Measurements from ENCODE around the gene HS2ST1.

Gene HS2ST1

DNA sequence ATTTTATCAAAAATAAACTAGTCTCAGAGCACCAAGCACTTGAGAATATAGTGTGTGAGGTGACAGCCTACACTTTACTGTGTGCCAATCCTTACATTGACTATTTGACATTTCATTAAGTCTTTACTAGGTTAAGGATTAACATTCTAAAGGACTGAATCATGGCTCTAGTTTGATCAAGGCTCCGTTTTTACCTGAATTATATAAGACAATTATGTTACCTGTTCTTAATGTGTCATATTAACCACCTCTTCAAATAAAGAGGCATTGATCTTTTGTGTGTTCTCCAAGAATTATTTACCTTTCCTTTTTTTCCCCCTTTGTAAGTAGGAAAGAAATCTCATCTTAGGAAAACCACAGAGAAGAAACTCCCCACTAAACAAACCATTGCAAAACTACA is 189.7 kb downstream of the HS2ST1 start:
- FAIRE-seq = no peak

DNA sequence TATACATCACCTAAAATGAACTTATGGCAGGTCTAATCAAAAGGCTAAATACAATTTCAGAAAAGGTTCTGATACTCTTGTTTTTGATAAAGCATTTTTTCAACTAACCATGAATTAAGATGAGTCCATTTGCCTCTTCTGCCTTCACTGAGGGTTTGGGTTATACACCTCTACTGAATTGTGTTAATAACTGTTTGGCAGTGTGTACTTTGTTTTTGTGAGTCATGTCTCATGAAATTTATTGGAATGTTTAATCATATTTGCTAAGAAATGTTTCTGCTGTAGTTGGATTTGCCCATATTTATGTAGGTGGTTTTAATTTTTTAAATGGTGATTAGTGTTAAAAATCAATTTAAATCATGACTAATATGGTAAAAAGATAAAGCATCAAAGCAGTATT is 190.5 kb downstream of the HS2ST1 start:
- DNase-seq (ENCODE audit: insufficient read length, low spot score) = no peak
- no peak for FAIRE-seq

More for the DNA sequence above, 189.7 kb downstream of the HS2ST1 start:
- no peak for DNase-seq (ENCODE audit: insufficient read length, low spot score)

DNA sequence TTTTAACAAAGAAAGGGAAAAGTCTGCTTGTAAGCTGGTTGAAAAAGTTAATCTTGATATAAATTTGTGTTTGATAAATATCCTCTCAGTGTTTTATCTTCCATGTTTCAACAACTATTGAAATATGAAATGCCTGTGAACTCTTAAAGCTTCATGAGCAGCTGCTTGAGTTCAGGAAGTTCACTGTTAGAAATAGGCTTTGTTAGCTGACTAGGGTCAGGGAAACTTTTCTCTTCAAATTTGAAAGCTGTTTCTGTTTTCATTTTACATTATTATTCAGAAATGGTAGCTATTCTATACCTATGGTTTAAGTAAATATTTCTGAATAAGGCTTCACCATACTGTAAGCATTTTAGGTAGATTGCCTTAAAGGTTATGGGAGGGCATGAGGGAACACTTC is 191.7 kb downstream of the HS2ST1 start:
- DNase-seq (ENCODE audit: insufficient read length, low spot score) (no peak), FAIRE-seq (no peak)

DNA sequence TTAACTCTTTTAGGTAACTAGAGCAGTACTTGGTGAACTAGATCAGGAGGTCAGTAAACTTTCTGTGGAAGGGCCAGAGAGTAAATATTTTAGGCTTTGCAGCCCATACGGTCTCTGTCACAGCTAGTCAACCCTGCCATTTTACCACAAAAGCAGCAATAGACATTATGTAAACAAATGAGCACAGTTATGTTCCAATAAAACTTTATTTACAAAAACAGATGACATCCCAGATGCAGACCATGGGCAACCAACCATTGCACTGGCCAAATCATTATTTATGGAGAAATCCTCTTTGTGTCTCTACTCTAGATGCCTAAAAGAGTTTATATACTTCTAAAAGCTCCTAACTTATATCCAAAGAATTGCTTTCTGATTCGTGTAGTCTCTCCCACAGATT is 192.4 kb downstream of the HS2ST1 start:
- DNase-seq (ENCODE audit: insufficient read length, low spot score) (no peak), FAIRE-seq (no peak)

DNA sequence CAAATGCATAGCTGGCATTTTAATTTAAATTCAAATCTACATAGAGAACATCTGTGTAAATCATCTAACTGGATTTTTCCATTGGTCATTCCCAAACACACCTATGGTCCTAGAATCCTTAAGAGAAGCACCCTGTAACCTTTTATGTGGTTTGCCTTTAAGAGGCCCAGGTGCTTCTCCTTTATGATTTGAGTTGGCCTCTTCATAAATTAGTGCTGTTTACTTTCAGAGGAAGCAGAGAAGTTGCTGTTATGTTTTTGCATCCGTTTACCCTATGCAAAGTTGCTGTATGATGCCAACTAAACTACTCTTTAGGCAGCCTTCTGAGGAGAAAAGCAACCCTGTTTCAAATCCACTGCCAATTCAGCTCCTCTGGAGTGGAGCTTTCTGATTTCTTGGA is 193.8 kb downstream of the HS2ST1 start:
- FAIRE-seq (no peak), DNase-seq (ENCODE audit: insufficient read length, low spot score) (no peak)

DNA sequence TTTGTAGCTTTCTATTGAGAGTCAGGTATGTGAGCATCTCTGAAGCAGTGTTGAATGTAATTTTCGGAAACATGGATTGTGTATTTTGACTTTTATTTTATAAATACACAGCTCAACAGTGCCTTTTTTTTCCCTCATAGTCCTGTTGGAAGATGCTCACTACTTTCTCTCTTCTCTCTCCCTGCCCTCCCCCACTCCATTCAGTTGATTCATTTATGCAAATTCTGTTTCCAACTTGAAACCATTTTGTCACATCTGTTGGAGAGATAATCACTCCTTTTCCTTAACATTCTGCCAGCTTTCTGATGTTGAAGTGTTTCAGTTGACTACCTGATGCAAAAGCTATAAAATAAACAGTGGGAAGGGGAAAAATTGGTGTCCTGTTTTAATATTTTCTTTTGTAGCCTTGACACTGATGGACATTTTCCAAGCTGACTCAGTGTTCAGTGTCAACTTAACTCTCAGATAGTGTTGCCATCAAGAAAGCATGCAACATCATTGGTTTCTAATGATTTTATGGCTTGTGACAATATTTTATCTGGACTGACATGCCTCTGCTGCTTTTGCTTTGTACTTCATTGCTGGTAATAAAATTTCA is 194.5 kb downstream of the HS2ST1 start:
- DNase-seq (ENCODE audit: insufficient read length, low spot score) = no peak
- no peak for FAIRE-seq

DNA sequence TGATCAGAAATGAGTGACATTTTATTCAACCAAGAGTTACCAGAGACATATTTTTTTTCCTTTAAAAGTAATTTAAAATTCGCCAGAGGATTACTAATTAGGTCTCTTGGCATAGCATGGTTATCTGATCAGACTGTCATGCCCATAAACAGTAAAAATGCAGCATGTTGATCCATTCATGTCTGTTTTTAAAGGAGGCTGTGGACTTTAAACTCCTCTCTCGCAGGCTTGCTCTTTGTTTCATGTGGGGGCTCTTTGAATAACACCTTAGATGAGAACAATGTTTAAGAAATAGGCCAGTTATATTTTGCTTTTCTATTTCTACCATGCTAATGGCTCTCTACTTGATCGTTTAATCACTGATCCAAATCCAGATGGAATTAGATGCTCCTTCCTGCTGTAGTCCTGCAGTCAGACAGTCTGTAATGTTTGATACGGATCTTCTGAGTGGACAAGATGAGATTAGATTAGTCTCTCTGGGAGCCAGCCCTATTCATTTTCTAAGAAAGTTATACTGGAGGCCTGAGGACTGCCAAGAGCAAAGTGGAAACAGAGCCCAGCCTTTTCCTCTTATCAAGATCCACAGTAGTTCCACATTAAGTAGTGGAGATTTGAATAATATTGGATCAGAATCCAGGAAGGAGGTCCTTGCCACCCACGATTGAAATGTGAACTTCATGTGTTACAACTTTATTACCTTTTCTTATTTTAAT is 197.4 kb downstream of the HS2ST1 start:
- FAIRE-seq = no peak

DNA sequence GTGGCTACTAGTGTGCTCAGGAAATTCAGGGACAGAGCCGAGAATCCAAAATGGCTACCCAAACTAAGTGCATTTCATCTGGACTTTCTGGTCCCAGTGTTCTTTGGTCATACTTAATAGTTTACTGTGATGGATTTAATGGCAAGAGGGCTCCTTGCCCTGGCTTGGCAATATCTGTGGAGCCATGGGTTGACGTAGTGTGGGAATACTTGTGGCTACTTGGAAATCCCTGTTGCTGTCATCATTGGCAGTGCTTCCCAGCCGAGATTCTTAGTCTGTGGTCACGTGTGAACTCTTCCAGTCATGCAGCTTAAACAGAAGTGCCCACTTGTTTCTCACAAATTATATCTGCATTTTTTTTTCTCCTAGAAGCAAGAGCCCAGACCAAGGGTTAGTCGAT is 198.9 kb downstream of the HS2ST1 start:
- DNase-seq (ENCODE audit: insufficient read length, low spot score) (no peak), FAIRE-seq (no peak)

More for the DNA sequence above, 197.4 kb downstream of the HS2ST1 start:
- DNase-seq (ENCODE audit: insufficient read length, low spot score) = no peak

DNA sequence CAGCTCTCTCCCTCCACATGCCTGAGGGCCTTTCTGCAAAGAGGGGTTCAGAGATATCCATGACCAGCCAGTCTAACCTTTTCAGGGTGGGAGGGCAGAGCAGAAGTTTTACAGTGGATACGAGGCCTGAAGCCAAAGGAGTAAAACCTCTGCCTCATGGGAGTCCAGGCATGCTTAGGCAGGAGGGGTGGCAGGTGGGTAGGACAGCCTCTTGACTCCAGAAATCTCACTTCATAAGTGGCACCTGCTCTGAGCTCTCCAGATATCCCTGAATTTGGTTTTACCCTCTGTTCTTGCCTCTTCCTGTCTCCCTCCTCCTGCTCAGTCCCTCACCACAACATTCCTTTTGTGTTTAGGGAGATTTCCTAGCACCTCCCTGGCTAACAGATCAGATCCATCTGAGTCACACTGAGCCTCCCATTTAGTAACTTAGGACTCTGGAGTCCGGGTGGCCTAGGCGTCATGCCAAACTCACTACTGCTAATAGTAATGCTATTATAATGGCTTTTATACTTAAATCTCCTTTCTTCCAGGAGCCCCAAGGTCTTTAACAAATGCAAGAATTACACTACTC is 201.0 kb downstream of the HS2ST1 start:
- FAIRE-seq = no peak
- no peak for DNase-seq (ENCODE audit: insufficient read length, low spot score)

DNA sequence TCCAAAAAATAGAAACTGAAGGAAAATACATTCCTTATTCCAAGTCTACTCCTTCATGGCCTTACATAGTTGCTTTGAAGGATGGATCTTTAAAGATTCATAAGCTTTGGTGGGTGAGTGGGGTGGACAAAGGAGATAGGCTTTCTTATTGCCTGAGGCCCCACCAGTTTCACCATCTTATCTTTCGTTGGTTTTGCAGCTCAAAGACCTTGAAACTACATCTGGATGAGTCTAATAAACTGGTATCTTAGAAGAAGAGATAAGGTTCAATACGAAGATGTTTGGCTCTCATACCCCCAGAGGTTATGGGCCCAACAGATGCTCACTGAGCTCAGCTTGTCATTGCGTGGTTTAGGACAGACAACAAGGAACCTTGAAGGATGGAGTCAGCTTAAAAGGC is 201.5 kb downstream of the HS2ST1 start:
- DNase-seq (ENCODE audit: insufficient read length, low spot score) (no peak), FAIRE-seq (no peak)

DNA sequence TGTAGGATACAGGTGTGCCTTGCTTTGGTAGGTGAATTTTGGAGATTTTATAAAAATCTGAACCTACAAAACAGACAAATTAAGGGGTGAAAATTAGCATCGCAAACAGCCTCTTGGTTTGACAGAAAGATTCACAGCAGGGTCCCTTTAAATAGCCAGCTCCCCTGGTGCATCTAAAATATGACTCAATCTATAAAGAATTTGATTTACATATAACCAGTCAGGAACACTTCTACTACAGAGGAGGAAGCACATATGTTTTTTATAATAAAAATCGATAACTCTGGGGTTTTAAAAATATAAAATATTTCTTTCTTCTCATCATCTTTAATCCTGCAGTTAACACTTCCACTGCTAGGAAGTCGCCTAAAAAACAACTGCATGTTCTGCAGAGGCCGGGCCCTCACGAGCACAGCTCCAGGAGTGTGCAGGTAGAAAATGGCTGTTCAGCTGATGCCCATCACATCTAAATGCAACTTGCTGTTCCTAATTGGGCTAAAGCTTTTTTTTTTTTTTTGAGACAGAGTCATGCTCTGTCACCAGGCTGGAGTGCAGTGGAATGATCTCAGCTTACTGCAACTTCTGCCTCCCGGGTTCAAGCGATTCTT is 203.4 kb downstream of the HS2ST1 start:
- FAIRE-seq (no peak), DNase-seq (ENCODE audit: insufficient read length, low spot score) (peak; percentile 25)

DNA sequence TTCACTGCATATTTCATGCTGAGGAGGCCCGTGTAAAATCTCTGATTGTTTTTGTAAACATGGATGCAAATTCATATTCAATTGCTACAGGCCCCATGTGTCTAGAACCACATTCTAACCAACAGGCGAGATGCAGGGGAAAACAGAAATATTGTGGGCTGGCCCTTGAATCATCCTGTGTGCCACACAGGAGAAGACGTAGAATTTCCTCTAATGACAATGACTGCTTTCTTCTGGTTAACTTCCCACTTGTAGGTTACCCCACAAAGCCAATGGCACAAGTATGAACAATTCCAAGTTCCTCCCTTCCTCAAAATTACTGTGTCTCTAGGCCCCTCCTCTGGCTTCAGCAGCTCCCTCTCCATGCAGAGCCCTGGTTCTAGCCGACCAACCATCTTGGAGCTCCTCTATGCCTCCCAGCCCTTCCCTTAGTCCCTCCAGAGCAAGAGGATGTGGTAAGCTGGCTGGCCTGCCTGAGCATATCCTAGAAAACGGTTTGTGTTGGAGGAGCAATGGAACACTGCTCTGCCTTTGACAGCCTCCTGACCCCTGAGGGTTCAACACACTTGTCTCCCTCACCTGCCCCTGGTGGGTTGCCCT is 205.2 kb downstream of the HS2ST1 start:
- no peak for DNase-seq (ENCODE audit: insufficient read length, low spot score)
- no peak for FAIRE-seq

DNA sequence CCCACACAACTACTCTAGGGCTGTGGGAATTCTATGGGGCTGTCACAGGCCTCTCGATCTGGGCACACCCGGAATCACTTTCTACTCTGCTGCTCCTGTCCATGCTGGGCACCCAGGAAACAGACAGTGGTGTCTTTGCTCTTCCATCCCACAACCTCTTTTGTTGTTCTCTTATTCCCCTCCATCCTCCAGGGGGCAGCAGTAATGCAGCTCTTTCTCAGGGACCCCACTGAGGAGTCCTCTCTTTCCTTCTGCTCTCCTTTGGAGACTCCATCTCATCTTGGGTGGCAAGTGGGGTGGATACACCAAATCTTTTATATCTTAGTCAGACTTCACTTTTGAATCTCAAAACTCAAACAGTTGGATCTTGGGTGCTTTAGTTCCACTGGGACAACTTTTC is 206.3 kb downstream of the HS2ST1 start:
- DNase-seq (ENCODE audit: insufficient read length, low spot score) (no peak), FAIRE-seq (no peak)

DNA sequence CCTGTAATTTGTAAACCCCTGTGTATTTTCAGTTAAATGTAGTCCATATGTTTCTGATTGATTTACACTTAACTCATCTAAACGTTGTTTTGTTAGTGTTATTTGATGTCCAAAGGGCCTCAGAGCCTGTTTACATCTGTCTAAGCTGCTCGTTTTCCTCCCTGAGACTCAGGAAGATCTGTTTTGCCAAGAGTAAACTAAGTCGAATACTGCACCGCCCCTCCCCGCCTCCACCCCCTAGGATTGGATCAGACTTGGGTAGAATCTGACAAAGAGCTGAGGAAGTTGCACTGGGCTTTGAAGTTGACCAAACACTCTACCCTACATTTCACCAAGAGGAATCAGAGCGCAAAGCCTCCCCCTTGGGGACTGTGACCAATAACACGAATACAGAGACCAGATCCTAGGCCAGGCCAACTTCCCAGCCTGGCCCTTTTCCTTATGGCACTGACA is 207.3 kb downstream of the HS2ST1 start:
- DNase-seq (ENCODE audit: insufficient read length, low spot score) (no peak), FAIRE-seq (no peak)

DNA sequence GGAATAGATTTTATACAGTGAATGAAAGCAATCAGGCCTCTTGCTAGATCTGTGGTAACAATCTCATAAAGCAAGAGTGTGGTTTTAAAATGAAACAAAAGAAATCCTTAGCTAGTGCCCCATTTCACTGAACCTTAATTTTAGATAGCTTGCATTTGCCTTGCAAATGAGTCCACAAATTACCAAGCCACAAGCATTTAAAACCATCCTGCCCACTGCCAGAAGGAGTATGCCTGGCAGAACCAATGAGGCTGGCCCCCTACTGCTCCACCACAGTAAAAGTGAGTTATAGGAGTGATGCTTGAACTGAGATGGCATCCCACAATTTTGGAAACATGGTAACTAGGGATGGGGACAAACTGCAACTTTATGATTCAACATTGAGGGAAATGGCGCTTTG is 207.8 kb downstream of the HS2ST1 start:
- no peak for FAIRE-seq
- DNase-seq (ENCODE audit: insufficient read length, low spot score) = no peak

DNA sequence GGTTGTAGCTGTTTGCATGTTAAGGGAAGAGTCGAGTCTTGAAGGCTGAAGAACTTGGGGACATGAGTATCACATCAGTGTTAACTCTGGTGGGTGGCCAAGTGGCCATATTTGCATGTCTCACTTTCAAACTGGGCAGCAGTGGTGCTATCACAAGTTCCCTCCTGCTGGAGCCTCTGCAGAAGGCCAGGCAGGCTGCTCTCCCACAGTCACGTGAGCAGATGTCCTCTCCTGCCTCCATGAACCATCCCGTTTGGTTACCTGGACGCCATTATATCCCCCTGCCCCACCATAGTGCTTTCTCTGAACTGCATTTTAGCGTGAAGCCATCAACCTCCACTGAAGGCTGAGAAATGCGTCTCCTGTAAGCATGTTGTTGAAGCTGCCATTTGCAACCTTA is 209.2 kb downstream of the HS2ST1 start:
- DNase-seq (ENCODE audit: insufficient read length, low spot score) (no peak), FAIRE-seq (no peak)

DNA sequence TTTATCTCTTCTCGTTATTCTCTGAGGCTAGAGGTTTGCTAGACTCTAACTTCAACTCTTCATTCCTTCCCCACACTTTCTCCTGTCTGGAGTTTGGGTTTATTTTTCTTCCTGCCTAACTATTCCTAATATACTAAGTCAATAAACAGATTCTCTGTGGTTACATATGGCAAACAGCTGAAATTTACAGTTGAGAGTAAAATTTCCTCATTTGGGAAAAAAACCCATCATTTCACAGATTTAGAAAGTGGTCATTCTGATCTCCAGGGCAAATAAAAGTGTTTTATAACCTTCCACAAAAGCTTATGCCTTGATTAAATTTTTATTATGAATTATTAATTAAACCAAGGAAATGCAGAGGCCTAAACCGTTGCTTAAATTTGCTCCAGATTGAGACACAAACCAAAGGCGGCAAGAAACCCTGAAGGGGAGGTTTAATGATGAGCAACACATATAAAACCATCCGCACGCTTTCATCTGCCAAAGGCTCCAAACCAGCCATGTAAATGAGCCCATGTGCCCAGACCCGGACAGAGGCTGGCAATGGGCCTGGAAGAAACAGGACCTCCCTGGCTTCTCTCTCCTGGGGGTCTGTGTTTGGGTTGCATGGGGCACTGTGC is 212.6 kb downstream of the HS2ST1 start:
- DNase-seq (ENCODE audit: insufficient read length, low spot score) (no peak), FAIRE-seq (no peak)

DNA sequence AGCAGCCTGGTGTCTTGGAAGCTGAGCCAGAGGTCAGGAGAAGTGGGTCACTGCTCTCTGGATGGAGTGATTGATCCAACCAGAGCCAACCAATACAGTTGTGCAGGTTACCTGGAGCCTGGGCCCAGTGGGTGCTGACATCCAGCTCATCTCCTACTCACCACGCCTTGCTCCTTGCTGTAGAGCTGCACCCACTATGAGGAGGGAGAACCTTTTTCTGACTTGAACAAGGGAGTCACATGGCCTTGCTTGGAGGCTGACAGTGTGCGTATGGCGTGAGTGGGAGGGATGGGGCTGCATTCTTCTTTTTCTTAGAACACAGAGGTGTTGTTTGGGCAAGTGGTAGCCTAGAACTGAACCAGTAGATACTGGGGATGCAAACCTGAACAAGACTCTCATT is 213.1 kb downstream of the HS2ST1 start:
- no peak for FAIRE-seq
- DNase-seq (ENCODE audit: insufficient read length, low spot score) = no peak

DNA sequence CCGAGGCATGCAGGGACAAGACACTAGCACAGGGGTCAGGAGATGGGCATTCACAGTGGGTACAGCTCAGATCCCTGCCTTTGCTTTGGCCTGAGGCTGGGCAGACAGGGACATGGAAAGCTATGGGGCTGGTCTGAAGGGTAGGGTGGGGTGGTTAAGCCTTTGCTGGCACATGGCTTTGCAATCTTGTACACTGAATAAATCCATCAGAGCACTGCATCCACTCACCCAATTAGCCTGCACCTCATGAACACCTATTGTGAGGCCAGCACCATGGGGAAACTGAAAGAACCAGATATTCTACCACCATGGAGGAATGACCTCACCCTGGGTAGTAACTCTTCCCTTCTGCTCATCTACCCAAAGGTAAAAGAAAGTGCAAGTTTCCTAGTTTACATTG is 214.6 kb downstream of the HS2ST1 start:
- DNase-seq (ENCODE audit: insufficient read length, low spot score) (no peak), FAIRE-seq (no peak)

DNA sequence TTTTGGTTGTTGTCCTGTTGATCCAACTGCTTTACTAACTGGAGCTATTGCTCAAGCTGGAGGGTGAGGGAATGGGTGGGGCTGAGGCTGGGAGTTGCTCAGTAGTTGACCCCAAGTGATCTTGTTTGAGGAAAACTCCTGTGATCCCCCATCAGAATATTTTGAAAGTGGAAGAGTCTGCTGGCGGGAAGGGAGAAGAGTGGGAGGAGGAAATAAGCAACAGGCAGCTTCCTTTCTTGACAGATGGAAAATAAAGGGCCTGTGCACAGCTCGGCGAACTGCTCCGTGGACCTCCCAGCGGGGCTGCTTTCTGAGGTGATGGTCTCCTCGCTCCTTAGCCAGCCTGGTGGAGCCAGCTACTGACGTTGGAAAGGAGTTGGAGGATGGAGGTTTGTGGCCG is 215.2 kb downstream of the HS2ST1 start:
- FAIRE-seq (no peak), DNase-seq (ENCODE audit: insufficient read length, low spot score) (no peak)

DNA sequence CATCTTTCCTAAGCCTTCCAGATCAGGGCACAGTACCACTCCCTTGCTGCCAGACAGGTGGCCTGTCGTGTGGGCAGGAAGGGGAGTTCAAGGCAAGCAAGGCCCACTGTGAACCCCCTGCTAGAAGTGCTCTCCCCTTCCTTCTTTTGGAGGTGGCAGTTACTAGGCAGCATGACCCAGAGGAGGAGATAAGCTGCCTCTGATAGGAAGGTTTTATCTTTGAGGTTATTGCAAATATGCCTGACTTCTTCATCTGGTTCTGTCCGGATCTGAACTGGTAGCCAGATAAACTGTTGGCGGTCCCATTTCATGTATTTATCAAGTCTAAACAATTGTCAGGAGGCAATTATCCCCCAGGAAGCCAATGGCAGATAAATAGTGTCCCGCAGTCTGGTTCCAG is 216.0 kb downstream of the HS2ST1 start:
- DNase-seq (ENCODE audit: insufficient read length, low spot score) = no peak
- no peak for FAIRE-seq

All from HTR-8/SVneo (cell line).